BE2C (cell line): ENCODE measurements around the gene TMEM255B.
A peak's percentile ranks its signal among the peaks of the same experiment; 100 is the strongest.

Experiments
- DNase-seq: peaks from one replicate; pipeline ENCODE4 v3.0.0-alpha.2; 2020
- H3K27me3 ChIP-seq: fragments of 250-450 bp; sonication (Bioruptor Pico); 2 replicates; pipeline ENCODE4 v1.5.1; 2020; ENCODE audit warnings: mild to moderate bottlenecking
- H3K36me3 ChIP-seq: fragments of 250-450 bp; sonication (Bioruptor Pico); 2 replicates; pipeline ENCODE4 v1.5.1; 2020; ENCODE audit warnings: mild to moderate bottlenecking
- H3K4me1 ChIP-seq: fragments of 250-450 bp; sonication (Bioruptor Pico); 2 replicates; pipeline ENCODE4 v1.5.1; 2020
- H3K4me3 ChIP-seq: 2 replicates; pipeline ENCODE4 v1.5.1; 2011; ENCODE audit warnings: low read depth, low read length
- H3K9me3 ChIP-seq: fragments of 250-450 bp; sonication (Bioruptor Pico); 2 replicates; pipeline ENCODE4 v1.5.1; 2020
- CTCF ChIP-seq: IDR thresholded peaks from 2 replicates; pipeline ENCODE4 v1.5.1; 2012; ENCODE audit warnings: mild to moderate bottlenecking, low read depth, low read length

TMEM255B gene

GRCh38 chr13:113740661-113741060, 18.4 kb upstream of the TMEM255B start:
- no peak overlapping the region for H3K4me3 ChIP-seq
- no peak for TF ChIP-seq CTCF
- no peak for DNase-seq

GRCh38 chr13:113741191-113741668, 17.8 kb upstream of the TMEM255B start:
- DNase-seq: no peak
- peaks cover 9% of the 10 kb centered on the region for H3K4me1 ChIP-seq
- TF ChIP-seq CTCF: no peak

More at GRCh38 chr13:113740661-113741060, 18.4 kb upstream of the TMEM255B start:
- Histone ChIP-seq H3K27me3 (no peaks in the 10 kb centered on the region), H3K9me3 (no peaks in the 10 kb centered on the region), H3K36me3 (no peaks in the 10 kb centered on the region), H3K4me1 (peaks cover 9% of the 10 kb centered on the region)

GRCh38 chr13:113742000-113742441, 17.0 kb upstream of the TMEM255B start:
- H3K4me1 ChIP-seq: peaks cover 14% of the 10 kb centered on the region
- no peaks in the 10 kb centered on the region for H3K27me3 ChIP-seq
- DNase-seq: peak; percentile 88

More at GRCh38 chr13:113741191-113741668, 17.8 kb upstream of the TMEM255B start:
- H3K4me3 ChIP-seq: no peak overlapping the region
- no peaks in the 10 kb centered on the region for H3K27me3 ChIP-seq
- no peaks in the 10 kb centered on the region for H3K36me3 ChIP-seq
- no peaks in the 10 kb centered on the region for H3K9me3 ChIP-seq

GRCh38 chr13:113742445-113743120, 16.4 kb upstream of the TMEM255B start:
- TF ChIP-seq CTCF: no peak
- Histone ChIP-seq H3K4me1 (peaks cover 18% of the 10 kb centered on the region), H3K4me3 (no peak overlapping the region), H3K27me3 (no peaks in the 10 kb centered on the region), H3K36me3 (no peaks in the 10 kb centered on the region), H3K9me3 (no peaks in the 10 kb centered on the region)
- peak; percentile 5 for DNase-seq

More at GRCh38 chr13:113742000-113742441, 17.0 kb upstream of the TMEM255B start:
- Histone ChIP-seq H3K4me3 (no peak overlapping the region), H3K36me3 (no peaks in the 10 kb centered on the region), H3K9me3 (no peaks in the 10 kb centered on the region)
- TF ChIP-seq CTCF: peak; percentile 60

- Histone ChIP-seq H3K4me1 (peaks cover 22% of the 10 kb centered on the region), H3K36me3 (no peaks in the 10 kb centered on the region), H3K9me3 (no peaks in the 10 kb centered on the region), H3K27me3 (no peaks in the 10 kb centered on the region), H3K4me3 (no peak overlapping the region)
- no peak for TF ChIP-seq CTCF
- DNase-seq: peak; percentile 3
These were observed 15.4 kb upstream of the TMEM255B start for GRCh38 chr13:113743366-113744195.
